ENCODE measurements around the gene CCDC92.

GRCh38 chr12:123890536-123890902, 82.1 kb downstream of the CCDC92 start:
- no peak for TF ChIP-seq POLR2A (IDR thresholded peaks at IDR 0.05)
- TF ChIP-seq, protein P1, sequence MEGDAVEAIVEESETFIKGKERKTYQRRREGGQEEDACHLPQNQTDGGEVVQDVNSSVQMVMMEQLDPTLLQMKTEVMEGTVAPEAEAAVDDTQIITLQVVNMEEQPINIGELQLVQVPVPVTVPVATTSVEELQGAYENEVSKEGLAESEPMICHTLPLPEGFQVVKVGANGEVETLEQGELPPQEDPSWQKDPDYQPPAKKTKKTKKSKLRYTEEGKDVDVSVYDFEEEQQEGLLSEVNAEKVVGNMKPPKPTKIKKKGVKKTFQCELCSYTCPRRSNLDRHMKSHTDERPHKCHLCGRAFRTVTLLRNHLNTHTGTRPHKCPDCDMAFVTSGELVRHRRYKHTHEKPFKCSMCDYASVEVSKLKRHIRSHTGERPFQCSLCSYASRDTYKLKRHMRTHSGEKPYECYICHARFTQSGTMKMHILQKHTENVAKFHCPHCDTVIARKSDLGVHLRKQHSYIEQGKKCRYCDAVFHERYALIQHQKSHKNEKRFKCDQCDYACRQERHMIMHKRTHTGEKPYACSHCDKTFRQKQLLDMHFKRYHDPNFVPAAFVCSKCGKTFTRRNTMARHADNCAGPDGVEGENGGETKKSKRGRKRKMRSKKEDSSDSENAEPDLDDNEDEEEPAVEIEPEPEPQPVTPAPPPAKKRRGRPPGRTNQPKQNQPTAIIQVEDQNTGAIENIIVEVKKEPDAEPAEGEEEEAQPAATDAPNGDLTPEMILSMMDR (IDR thresholded peaks at IDR 0.05): no peak

Measured in uterus (tissue), 2 donors.